Measurements from ENCODE around the gene ANKLE1.
"Not testable (repeated sequence)": the region's sequence is repeated elsewhere in the genome, so short reads cannot be mapped to it uniquely, and the experiment has no call there.

The ANKLE1 gene

GRCh38 chr19:17246681-17247425, 34.8 kb upstream of the ANKLE1 start:
- no peak for DNase-seq (ENCODE audit: low read depth)

GRCh38 chr19:17248011-17248776, 33.5 kb upstream of the ANKLE1 start:
- DNase-seq (ENCODE audit: low read depth) = no peak

GRCh38 chr19:17249887-17250548, 31.7 kb upstream of the ANKLE1 start:
- no peak for DNase-seq (ENCODE audit: low read depth)

DNA sequence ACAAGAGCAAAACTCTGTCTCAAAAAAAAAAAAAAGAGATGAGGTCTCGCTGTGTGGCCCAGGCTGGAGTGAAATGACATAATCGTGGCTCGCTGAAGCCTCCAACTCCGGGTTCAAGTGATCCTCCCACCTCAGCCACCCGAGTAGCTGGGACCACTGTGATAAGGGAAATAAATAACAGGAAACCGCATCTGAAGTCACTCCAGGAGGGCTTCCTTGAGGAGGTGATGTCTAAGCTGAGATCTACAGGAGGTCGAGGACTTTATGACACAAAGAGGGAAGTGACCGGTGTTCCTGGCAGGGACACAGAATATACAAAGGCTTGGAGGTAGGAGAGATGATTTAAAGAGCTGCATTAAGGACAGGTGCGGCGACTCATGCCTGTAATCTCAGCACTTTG, 27.1 kb upstream of the ANKLE1 start:
- DNase-seq (ENCODE audit: low read depth) = no peak

DNA sequence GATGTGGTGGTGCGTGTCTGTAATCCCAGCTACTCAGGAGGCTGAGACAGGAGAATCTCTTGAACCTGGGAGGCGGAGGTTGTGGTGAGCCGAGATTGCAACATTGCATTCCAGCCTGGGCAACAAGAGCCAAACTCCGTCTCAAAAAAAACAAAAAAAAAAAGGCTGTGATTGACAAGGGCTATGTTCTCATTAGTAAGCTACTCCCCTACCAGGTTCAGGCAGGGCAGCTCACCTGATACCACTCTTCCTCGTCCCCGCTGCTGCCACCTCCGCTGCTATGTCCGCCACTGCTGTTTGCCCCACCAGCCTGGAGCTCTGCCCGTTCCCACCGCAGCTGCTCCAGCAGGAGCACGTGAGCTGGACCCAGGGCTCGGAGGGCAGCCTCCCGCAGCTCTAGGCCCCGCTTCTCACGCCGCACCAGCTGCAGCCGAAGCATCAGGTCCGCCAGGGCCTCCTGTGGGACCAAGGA, 26.5 kb upstream of the ANKLE1 start:
- no peak for DNase-seq (ENCODE audit: low read depth)

GRCh38 chr19:17256130-17256529, 25.6 kb upstream of the ANKLE1 start:
- DNase-seq (ENCODE audit: low read depth) = no peak

- DNase-seq (ENCODE audit: low read depth) = no peak
Measured at GRCh38 chr19:17259118-17259780, 22.5 kb upstream of the ANKLE1 start.

GRCh38 chr19:17259934-17260333, 21.8 kb upstream of the ANKLE1 start:
- no peak for DNase-seq (ENCODE audit: low read depth)

- no peak for DNase-seq (ENCODE audit: low read depth)
Measured at GRCh38 chr19:17260842-17261325, 20.8 kb upstream of the ANKLE1 start.

GRCh38 chr19:17262557-17262956, 19.1 kb upstream of the ANKLE1 start:
- DNase-seq (ENCODE audit: low read depth) = no peak

DNA sequence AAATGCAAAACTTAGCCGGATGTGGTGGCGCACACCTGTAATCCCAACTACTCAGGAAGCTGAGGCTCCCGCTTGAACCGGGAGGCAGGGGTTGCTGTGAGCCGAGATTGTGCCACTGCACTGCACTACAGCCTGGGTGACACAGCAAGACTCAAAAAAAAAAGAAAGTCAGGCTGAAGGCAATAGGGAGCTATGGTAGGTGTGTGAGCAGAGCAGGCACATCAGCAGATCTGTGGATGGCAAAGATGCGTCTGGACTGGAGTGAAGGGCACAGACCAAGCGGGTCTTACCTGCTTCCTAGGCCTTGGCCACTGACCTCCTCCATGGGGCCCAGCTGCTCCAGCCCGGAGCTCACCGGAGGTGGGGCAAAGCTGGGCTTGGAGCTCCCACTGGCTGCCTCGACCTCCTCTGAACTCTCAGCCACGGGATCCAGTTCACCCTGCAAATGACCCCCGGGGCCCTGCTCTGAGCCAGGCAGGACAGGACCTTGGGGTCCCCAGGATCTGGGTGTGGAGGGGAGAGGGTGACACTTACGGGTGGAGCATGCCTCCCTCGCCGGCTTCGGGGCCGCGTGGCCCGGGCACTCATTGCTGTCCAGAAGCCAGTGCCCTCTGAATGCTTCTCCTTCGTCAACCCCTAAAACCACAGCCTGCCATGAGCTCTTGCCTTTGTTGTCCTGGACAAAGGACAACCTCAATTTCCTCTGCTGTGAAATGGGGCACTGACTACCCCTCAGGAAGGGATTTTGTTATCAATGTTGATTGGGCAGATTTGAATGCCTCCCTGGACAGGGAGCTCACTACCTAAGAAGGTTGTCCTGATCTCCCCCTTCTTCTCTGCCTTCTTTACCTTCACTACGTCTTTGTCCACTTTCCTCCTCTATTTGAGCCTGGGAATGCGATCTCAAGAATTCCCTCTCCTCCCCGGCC, 17.7 kb upstream of the ANKLE1 start:
- DNase-seq (ENCODE audit: low read depth) = no peak

GRCh38 chr19:17264641-17264979, 17.1 kb upstream of the ANKLE1 start, which contains the start of gene USHBP1:
TSS of gene USHBP1 (minus strand) at chr19:17264745. CDS start at chr19:17264299, 446 bp downstream.
- DNase-seq (ENCODE audit: low read depth) = no peak

DNA sequence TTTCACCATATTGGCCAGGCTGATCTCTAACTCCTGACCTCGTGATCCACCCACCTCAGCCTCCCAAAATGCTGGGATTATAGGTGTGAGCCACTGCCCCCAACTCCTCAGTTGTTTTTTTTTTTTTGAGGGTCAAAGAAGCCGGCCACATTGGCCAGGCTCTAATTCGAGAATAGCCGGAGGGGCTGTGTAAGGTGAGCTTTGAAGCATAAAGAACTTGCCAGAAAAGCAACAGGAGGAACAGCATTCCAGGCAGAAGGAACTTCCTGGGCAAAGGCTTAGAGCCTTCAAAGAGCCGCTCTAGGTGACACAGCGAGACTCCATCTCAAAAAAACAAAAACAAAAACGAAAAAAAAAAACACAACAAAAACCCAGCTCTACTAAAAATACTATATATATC, 15.7 kb upstream of the ANKLE1 start:
- no peak for DNase-seq (ENCODE audit: low read depth)

- no peak for DNase-seq (ENCODE audit: low read depth)
Measured at GRCh38 chr19:17266589-17266974, 15.1 kb upstream of the ANKLE1 start.

GRCh38 chr19:17266975-17267788, 14.5 kb upstream of the ANKLE1 start, which contains the start of gene BABAM1:
TSS of gene BABAM1 (plus strand) at chr19:17267443. CDS start at chr19:17268807, 1,364 bp downstream.
- DNase-seq (ENCODE audit: low read depth) = peak; percentile 97

GRCh38 chr19:17268754-17269153, 12.9 kb upstream of the ANKLE1 start:
- no peak for DNase-seq (ENCODE audit: low read depth)

DNA sequence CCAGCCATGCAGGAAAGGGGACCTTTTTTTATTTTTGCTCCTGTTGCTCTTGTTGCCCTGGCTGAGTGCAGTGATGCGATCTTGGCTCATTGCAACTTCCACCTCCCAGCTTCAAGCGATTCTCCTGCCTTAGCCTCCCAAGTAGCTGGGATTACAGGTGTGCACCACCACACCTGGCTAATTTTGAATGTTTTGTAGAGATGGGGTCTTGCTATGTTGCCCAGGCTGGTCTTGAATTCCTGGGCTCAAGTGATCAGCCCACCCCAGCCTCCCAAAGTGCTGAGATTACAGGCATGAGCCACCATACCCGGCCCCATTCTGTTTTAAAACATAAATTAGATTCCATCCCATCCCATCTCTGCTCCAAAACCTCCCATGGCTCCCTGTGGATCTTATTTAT, 6.8 kb upstream of the ANKLE1 start:
- DNase-seq (ENCODE audit: low read depth) = not testable (repeated sequence)

- DNase-seq (ENCODE audit: low read depth) = no peak
Measured at GRCh38 chr19:17275441-17276175, 6.1 kb upstream of the ANKLE1 start.

DNA sequence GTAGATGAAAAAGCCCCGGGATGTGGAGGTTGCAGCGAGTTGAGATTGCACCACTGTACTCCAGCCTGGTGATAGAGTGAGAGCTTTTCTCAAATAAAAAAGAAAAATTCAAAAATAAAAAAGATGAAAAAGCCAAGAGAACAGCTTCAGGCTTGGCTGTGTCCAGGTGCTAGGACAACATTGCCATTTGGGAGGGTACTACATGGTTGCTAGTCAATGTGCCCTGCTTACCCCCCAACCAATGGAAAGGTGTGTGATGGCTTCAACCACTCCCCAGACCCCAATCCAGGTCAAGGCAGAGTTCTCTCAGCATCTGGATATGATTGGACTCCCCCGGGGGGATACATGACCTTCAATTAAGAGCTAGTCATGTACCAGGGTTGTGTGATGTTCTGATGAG, 2.3 kb upstream of the ANKLE1 start:
- DNase-seq (ENCODE audit: low read depth) = no peak

All from CMK (cell line).